SHP77 treated with DMSO at 0.1 percent for 48 hours (cell line): ENCODE results near the gene ANKRD42.

Source experiments
- DNase-seq: peaks from one replicate; lab custom pipeline; 2025; lab: John Stamatoyannopoulos, UW

Gene ANKRD42

GRCh38 chr11:83193315-83194280 lies at the start of gene ANKRD42:
ANKRD42 (plus strand) TSS chr11:83193712; CDS start chr11:83194671, 959 bp downstream.
- peak; percentile 89 for DNase-seq

GRCh38 chr11:83147895-83148294 lies 45.6 kb upstream of the ANKRD42 start:
- DNase-seq, result no peak

- DNase-seq, result no peak
These were observed 43.1 kb upstream of the ANKRD42 start for GRCh38 chr11:83150450-83150849.

GRCh38 chr11:83151274-83151977 lies 42.1 kb upstream of the ANKRD42 start:
- DNase-seq, result no peak

- DNase-seq, result no peak
These were observed 41.2 kb upstream of the ANKRD42 start for GRCh38 chr11:83152264-83152663.

GRCh38 chr11:83153764-83154163 lies 39.7 kb upstream of the ANKRD42 start:
- no peak for DNase-seq

GRCh38 chr11:83156144-83156995 lies 37.1 kb upstream of the ANKRD42 start:
- DNase-seq, result peak; percentile 99

GRCh38 chr11:83156996-83157593 lies 36.4 kb upstream of the ANKRD42 start, which contains the start of gene PCF11:
PCF11 (plus strand) TSS chr11:83157131; CDS start chr11:83157440, 309 bp downstream.
- DNase-seq, result no peak

- DNase-seq, result no peak
These were observed 35.7 kb upstream of the ANKRD42 start for GRCh38 chr11:83157594-83158356.

- DNase-seq, result no peak
These were observed 35.1 kb upstream of the ANKRD42 start for GRCh38 chr11:83158357-83158786.

GRCh38 chr11:83158965-83159901 lies 34.3 kb upstream of the ANKRD42 start:
- no peak for DNase-seq

GRCh38 chr11:83159902-83160865 lies 33.3 kb upstream of the ANKRD42 start:
- no peak for DNase-seq

GRCh38 chr11:83161610-83162199 lies 31.8 kb upstream of the ANKRD42 start:
- no peak for DNase-seq

- no peak for DNase-seq
These were observed 31.1 kb upstream of the ANKRD42 start for GRCh38 chr11:83162377-83162776.

- DNase-seq, result no peak
These were observed 27.2 kb upstream of the ANKRD42 start for GRCh38 chr11:83166193-83166866.

GRCh38 chr11:83168756-83169155 lies 24.8 kb upstream of the ANKRD42 start:
- DNase-seq, result no peak

GRCh38 chr11:83170865-83171264 lies 22.6 kb upstream of the ANKRD42 start:
- no peak for DNase-seq
